Measurements from ENCODE around the gene FER1L5.

DNA sequence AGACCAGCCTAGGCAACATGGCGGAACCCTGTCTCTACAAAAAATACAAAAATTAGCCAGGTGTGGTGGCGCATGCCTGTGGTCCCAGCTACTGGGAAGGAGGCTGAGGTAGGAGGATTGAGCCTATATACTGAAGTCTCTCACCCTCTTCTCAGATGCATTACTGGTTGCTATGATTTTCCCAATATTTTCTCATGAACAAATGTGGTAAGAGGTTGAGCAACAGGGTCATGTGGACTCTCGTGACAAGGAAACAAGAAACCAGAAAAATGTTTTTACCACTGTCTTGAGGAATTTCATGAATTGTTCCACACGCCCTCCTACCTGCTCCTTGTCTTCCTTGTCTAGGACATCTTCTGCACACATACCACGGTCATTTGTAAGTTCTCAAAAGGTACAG, 84.9 kb downstream of the FER1L5 start:
- TF ChIP-seq, protein P1, sequence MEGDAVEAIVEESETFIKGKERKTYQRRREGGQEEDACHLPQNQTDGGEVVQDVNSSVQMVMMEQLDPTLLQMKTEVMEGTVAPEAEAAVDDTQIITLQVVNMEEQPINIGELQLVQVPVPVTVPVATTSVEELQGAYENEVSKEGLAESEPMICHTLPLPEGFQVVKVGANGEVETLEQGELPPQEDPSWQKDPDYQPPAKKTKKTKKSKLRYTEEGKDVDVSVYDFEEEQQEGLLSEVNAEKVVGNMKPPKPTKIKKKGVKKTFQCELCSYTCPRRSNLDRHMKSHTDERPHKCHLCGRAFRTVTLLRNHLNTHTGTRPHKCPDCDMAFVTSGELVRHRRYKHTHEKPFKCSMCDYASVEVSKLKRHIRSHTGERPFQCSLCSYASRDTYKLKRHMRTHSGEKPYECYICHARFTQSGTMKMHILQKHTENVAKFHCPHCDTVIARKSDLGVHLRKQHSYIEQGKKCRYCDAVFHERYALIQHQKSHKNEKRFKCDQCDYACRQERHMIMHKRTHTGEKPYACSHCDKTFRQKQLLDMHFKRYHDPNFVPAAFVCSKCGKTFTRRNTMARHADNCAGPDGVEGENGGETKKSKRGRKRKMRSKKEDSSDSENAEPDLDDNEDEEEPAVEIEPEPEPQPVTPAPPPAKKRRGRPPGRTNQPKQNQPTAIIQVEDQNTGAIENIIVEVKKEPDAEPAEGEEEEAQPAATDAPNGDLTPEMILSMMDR (conservative IDR thresholded peaks at IDR 0.05; ENCODE audit: low read depth, low read length) = no peak
- TF ChIP-seq EZH2 (IDR thresholded peaks at IDR 0.05; ENCODE audit: borderline replicate concordance, low read depth, low read length, poor library complexity, severe bottlenecking) = no peak
